Right atrium auricular region (tissue), 2 donors: ENCODE results near the gene CD109. TPM values are rescaled to one million over a fixed set of nuclear protein-coding genes. Genes with fewer than 3 reads are reported as not detected.

ENCODE experiments used
- DNase-seq: peaks from one replicate; pipeline ENCODE4 v3.0.0-alpha.2; 2019; ENCODE audit warnings: low spot score
- H3K27ac ChIP-seq, 2 donors: fragments of 200-600 bp; sonication (generic); 1 replicate in 1 of 2; 2 replicates in 1 of 2; pipeline ENCODE4 v1.5.1; 2016 to 2019
- H3K27me3 ChIP-seq, 2 donors: fragments of 200-600 bp; sonication (generic); one replicate each; pipeline versions ENCODE4 v1.5.1 to v1.6.0; 2017 to 2019
- H3K36me3 ChIP-seq: fragments of 200-600 bp; sonication (generic); one replicate; pipeline ENCODE4 v1.5.1; 2016
- H3K4me1 ChIP-seq, 2 donors: fragments of 200-600 bp; sonication (generic); one replicate each; pipeline versions ENCODE4 v1.5.1 to v1.6.0; 2017 to 2019
- H3K4me3 ChIP-seq, 2 donors: fragments of 200-600 bp; sonication (generic); 1 replicate in 1 of 2; 2 replicates in 1 of 2; pipeline ENCODE4 v1.5.1; 2017 to 2019; ENCODE audit warnings: mild to moderate bottlenecking in 1 of 2, moderate library complexity in 1 of 2
- H3K9me3 ChIP-seq, 2 donors: fragments of 200-600 bp; sonication (generic); one replicate each; pipeline ENCODE4 v1.5.1; 2019
- total RNA-seq, 2 donors: library from RNA; depleted of rRNA; stranded (reverse); fragments of >200 nt; gene quantifications; one replicate each; pipeline ENCODE4 v1.1.0, GENCODE V29; 2016
- TF ChIP-seq, protein P1 (sequence below), 2 donors: fragments of 200-600 bp; sonication (generic); IDR thresholded peaks; one replicate each; pipeline ENCODE4 v1.5.1; 2019; ENCODE audit warnings: antibody characterized with exemption in 2 of 2

Gene CD109
- total RNA-seq, 2 donors from 2014 or later: 18.7 to 30.1 TPM

DNA sequence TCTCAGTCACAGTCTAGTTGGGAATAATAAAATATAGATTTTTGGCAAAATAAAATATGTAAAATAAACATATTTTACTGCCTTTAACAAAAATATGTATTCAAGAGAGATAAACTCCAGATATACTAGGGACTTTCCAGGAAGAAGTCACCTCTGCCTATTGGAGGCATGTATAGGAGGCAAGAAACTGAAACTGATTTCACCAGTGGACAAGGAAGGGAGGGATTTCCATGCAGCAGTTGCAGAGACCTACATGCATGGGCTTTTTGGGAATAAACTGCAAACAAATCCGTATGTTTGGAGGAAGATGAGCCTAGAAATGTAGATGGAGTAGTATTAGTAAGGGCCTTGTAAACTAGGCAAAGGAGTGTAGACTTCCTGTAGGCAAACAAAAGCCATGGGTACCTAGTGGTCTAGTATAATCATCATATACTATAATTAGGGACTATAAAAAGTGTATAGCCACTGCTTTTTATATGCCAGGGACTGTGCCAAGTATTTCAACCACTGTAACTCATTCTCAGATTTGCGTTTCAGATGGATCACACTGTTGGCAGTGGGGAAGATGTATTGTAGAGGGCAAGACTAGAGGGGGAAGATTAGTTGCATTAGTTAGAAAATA lies 38.9 kb downstream of the CD109 start:
- peaks cover 9% of the 10 kb centered on the region for H3K36me3 ChIP-seq
- no peak overlapping the region for H3K4me3 ChIP-seq
- H3K9me3 ChIP-seq: no peaks in the 10 kb centered on the region
- H3K4me1 ChIP-seq: peaks cover 0 to 3% of the 10 kb centered on the region in 2 donors
- TF ChIP-seq, protein P1, sequence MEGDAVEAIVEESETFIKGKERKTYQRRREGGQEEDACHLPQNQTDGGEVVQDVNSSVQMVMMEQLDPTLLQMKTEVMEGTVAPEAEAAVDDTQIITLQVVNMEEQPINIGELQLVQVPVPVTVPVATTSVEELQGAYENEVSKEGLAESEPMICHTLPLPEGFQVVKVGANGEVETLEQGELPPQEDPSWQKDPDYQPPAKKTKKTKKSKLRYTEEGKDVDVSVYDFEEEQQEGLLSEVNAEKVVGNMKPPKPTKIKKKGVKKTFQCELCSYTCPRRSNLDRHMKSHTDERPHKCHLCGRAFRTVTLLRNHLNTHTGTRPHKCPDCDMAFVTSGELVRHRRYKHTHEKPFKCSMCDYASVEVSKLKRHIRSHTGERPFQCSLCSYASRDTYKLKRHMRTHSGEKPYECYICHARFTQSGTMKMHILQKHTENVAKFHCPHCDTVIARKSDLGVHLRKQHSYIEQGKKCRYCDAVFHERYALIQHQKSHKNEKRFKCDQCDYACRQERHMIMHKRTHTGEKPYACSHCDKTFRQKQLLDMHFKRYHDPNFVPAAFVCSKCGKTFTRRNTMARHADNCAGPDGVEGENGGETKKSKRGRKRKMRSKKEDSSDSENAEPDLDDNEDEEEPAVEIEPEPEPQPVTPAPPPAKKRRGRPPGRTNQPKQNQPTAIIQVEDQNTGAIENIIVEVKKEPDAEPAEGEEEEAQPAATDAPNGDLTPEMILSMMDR (IDR thresholded peaks at IDR 0.05): no peak
- no peaks in the 10 kb centered on the region for H3K27me3 ChIP-seq
- H3K27ac ChIP-seq: no peak overlapping the region
- no peak for DNase-seq

DNA sequence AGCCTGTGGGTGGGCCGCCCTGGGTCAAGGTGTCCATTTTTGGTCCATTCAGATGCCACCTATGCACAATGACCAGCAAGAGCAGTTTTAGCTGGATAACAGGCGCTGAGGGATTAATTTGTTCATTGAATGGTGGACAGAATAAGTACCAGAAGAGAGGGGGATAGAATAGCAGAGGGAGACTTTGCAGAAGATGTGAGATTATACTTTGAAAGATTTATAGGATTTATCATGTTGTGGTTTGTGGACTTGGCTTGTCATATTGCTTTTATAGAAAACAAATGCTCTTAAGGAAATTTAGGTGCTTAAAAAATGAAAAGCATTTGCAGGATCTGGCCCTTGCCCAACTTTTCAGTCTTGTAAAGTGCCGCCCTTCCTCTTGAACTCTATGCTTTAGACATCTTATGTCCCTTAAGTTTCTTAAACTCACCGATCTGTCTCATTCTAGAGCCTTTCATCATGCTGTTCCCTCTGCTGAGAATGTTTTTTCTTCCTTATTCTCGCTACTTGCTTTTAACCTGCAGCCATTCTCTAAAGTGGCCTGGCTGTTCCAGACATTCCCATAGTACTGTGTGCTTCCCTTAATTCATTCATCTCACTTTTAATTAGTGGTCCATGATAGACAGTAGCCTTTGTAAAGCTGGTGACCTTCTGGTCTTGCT lies 42.5 kb downstream of the CD109 start:
- no peak for DNase-seq
- TF ChIP-seq, protein P1 (IDR thresholded peaks at IDR 0.05): no peak

DNA sequence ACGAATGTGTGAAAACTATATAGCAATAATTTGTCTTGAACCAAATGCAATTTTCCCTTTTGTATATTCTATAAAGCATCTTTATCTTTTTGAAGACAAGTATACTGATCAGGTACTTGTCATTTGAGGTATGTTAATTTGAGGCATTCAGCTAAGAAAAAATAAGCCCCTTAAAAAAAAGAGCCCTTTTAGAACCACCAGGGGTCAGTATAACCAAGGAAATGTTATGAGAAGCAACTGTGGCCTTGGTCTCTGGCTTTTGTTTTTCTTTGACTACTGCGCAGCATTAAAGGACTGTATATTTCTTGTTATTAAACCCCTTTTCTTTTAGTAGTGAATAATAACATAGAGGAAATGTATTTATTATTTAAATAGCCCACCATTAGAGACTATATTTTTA lies 43.1 kb downstream of the CD109 start:
- no peak for DNase-seq
- Histone ChIP-seq H3K9me3 (no peaks in the 10 kb centered on the region), H3K4me3 (no peak overlapping the region), H3K36me3 (no peaks in the 10 kb centered on the region), H3K27ac (no peak overlapping the region), H3K27me3 (no peaks in the 10 kb centered on the region), H3K4me1 (peaks cover 0 to 3% of the 10 kb centered on the region in 2 donors)
- TF ChIP-seq, protein P1 (IDR thresholded peaks at IDR 0.05): peak; percentile 62 to 84

More for the DNA sequence above, 42.5 kb downstream of the CD109 start:
- Histone ChIP-seq H3K4me1 (peaks cover 0 to 3% of the 10 kb centered on the region in 2 donors), H3K27ac (no peak overlapping the region), H3K4me3 (no peak overlapping the region), H3K36me3 (no peaks in the 10 kb centered on the region), H3K9me3 (no peaks in the 10 kb centered on the region), H3K27me3 (no peaks in the 10 kb centered on the region)

DNA sequence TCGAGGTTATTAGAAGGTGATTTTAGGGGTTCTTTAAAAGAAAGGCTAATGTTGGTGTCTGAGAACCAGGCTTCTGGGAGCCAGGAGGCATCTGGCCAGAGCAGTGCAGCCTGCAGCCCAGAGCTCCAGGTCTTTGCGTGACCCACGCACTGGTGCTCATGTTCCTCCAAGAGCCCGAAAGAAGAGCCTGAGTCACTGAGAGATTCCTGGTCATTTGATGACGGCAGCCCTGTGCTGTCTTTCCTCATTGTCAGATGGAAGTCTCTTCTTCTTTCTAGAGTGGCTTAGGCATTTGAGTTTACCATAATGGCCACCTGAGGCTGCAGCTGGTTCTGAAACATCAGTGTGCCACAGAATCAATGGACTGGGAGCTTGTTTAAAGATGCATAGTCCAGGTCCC lies 46.4 kb downstream of the CD109 start:
- Histone ChIP-seq H3K4me1 (peaks cover 0 to 3% of the 10 kb centered on the region in 2 donors), H3K9me3 (no peaks in the 10 kb centered on the region), H3K27ac (no peak overlapping the region), H3K36me3 (no peaks in the 10 kb centered on the region), H3K4me3 (no peak overlapping the region), H3K27me3 (no peaks in the 10 kb centered on the region)
- DNase-seq: no peak
- TF ChIP-seq, protein P1 (IDR thresholded peaks at IDR 0.05): no peak

DNA sequence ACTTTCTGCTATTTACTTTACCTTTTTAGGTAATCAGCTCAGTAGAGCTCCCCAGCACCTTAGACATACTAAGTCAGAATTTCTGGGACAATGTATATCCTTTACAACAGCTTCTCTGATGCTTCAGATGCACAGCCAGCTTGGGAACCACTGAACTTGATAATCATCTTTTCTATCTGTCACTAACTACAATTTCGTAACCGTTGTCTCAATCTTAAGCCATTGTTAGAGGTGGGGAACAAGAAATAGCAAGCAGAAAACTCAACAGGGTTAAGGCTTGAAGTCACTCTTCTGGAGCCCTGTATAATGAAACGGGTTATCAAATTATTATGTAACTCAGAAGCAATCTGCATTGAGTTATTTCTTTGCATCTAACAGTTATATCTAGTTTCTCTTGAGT lies 47.1 kb downstream of the CD109 start:
- DNase-seq: no peak
- H3K4me3 ChIP-seq: no peak overlapping the region
- H3K9me3 ChIP-seq: no peaks in the 10 kb centered on the region
- TF ChIP-seq, protein P1 (IDR thresholded peaks at IDR 0.05): no peak
- no peaks in the 10 kb centered on the region for H3K27me3 ChIP-seq
- peaks cover 0 to 3% of the 10 kb centered on the region in 2 donors for H3K4me1 ChIP-seq
- H3K27ac ChIP-seq: no peak overlapping the region
- H3K36me3 ChIP-seq: no peaks in the 10 kb centered on the region
